CD4-positive, CD25-positive, alpha-beta regulatory T cell (primary cell): ENCODE data around the gene HAPSTR1. TPM values are rescaled to one million over a fixed set of nuclear protein-coding genes. Genes with fewer than 3 reads are reported as not detected.

ENCODE experiments used
- ATAC-seq, 2 donors: fragments of 150-1000 bp; cut with Tn5 transposase; one replicate each; pipeline ENCODE4 v1.10.0; 2021; ENCODE audit warnings: low read depth in 2 of 2, moderate number of reproducible peaks in 2 of 2, moderate library complexity in 1 of 2
- DNase-seq, 3 donors: peaks; one replicate each; pipeline versions ENCODE4 v3.0.0 to v3.0.0-alpha.2; 2012 to 2022; ENCODE audit warnings: mixed read lengths in 1 of 3
- H3K27ac ChIP-seq: one replicate; pipeline ENCODE4 v1.7.0; 2013; ENCODE audit warnings: mild to moderate bottlenecking, low read length; ENCODE audit not compliant: insufficient read depth, poor library complexity, severe bottlenecking
- H3K27me3 ChIP-seq: one replicate; pipeline ENCODE4 v1.7.0; 2013; ENCODE audit warnings: low read length; ENCODE audit not compliant: control insufficient read depth, insufficient read depth
- H3K36me3 ChIP-seq: one replicate; pipeline ENCODE4 v1.7.0; 2013; ENCODE audit warnings: mild to moderate bottlenecking, low read length, moderate library complexity; ENCODE audit not compliant: control insufficient read depth, insufficient read depth
- H3K4me1 ChIP-seq: 2 replicates; pipeline ENCODE4 v1.7.0; 2013; ENCODE audit warnings: mild to moderate bottlenecking, low read length; ENCODE audit not compliant: insufficient read depth, control insufficient read depth, poor library complexity, severe bottlenecking
- H3K4me3 ChIP-seq: one replicate; pipeline ENCODE4 v1.7.0; 2013; ENCODE audit warnings: low read depth, mild to moderate bottlenecking, low read length, moderate library complexity
- H3K9me3 ChIP-seq, 2 experiments: 1 replicate in 1 of 2; 2 replicates in 1 of 2; pipeline ENCODE4 v1.7.0; 2013; ENCODE audit warnings: low read length in 2 of 2, mild to moderate bottlenecking in 1 of 2, moderate library complexity in 1 of 2; ENCODE audit not compliant: control insufficient read depth in 2 of 2
- H3K27ac Mint-ChIP-seq, 3 donors: one replicate each; pipeline ENCODE4 v1.8.0; 2020 to 2022; ENCODE audit warnings: mild to moderate bottlenecking in 3 of 3, mixed read lengths in 3 of 3, moderate library complexity in 2 of 3
- H3K27me3 Mint-ChIP-seq: one replicate; pipeline ENCODE4 v1.8.0; 2022; ENCODE audit warnings: mild to moderate bottlenecking, mixed read lengths
- H3K36me3 Mint-ChIP-seq: one replicate; pipeline ENCODE4 v1.8.0; 2020; ENCODE audit warnings: mixed read lengths
- H3K4me1 Mint-ChIP-seq, 4 donors: one replicate each; pipeline ENCODE4 v1.8.0; 2020 to 2022; ENCODE audit warnings: mixed read lengths in 4 of 4, mild to moderate bottlenecking in 1 of 4
- H3K4me3 Mint-ChIP-seq, 4 donors: one replicate each; pipeline ENCODE4 v1.8.0; 2020 to 2022; ENCODE audit warnings: mild to moderate bottlenecking in 4 of 4, mixed read lengths in 4 of 4, moderate library complexity in 3 of 4
- H3K9me3 Mint-ChIP-seq, 7 donors: one replicate each; pipeline ENCODE4 v1.8.0; 2020 to 2022; ENCODE audit warnings: mixed read lengths in 7 of 7, mild to moderate bottlenecking in 3 of 7, moderate library complexity in 2 of 7
- polyA plus RNA-seq, 4 donors: library from polyadenylated mRNA; unstranded; fragments of 300-500 nt; fragmentation: Illumina TruSeq; gene quantifications; one replicate each; pipeline ENCODE4 v1.2.3, GENCODE V29; 2021
- total RNA-seq: library from RNA; stranded (reverse); gene quantifications from one replicate; pipeline ENCODE4 v1.2.3, GENCODE V29; 2022

Gene HAPSTR1
- total and polyA plus RNA-seq, 5 donors from 2014 or later = 11.7 to 125 (median 14.1) TPM

- no peak overlapping the region for H3K27ac Mint-ChIP-seq
- peaks cover 36 to 76% (median 62%) of the 10 kb centered on the region in 4 donors for H3K4me1 Mint-ChIP-seq
- Histone ChIP-seq H3K9me3 (no peaks in the 10 kb centered on the region), H3K4me1 (peaks cover 24% of the 10 kb centered on the region), H3K27ac (no peak overlapping the region), H3K4me3 (no peak overlapping the region), H3K36me3 (peaks cover 67% of the 10 kb centered on the region), H3K27me3 (no peaks in the 10 kb centered on the region)
- peaks cover 0 to 1% (median 0%) of the 10 kb centered on the region in 7 donors for H3K9me3 Mint-ChIP-seq
- DNase-seq = no peak
- H3K4me3 Mint-ChIP-seq = no peak overlapping the region
- peaks cover 31% of the 10 kb centered on the region for H3K36me3 Mint-ChIP-seq
- no peaks in the 10 kb centered on the region for H3K27me3 Mint-ChIP-seq
- ATAC-seq = no peak
Measured at GRCh38 chr16:9118170-9118569, 26.7 kb downstream of the HAPSTR1 start.

DNA sequence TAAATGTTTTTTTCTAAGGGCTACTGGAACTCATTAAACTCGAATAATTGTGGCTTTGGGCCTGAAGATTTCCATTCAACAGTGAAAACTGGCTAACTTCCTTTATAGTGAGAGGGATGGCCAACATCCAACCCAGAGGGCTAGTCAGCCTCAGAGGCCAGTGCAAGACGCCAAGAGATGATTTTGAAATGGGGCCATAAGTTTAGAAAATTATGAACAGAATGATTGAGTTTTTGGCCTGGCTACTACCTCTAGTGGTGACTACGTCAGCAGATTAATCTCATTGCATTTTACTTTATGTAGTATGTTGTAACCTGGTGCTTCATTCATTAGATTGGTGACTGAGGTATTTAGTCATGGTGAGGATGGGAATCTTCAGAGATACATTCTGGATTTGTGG is 28.4 kb downstream of the HAPSTR1 start:
- DNase-seq = no peak
- Mint-ChIP-seq H3K4me1 (peaks cover 20 to 75% (median 48%) of the 10 kb centered on the region in 4 donors), H3K9me3 (peaks cover 0 to 1% (median 0%) of the 10 kb centered on the region in 7 donors), H3K36me3 (peaks cover 23% of the 10 kb centered on the region), H3K4me3 (no peak overlapping the region), H3K27ac (no peak overlapping the region), H3K27me3 (no peaks in the 10 kb centered on the region)
- Histone ChIP-seq H3K4me3 (no peak overlapping the region), H3K36me3 (peaks cover 68% of the 10 kb centered on the region), H3K4me1 (peaks cover 11% of the 10 kb centered on the region), H3K9me3 (no peaks in the 10 kb centered on the region), H3K27me3 (no peaks in the 10 kb centered on the region), H3K27ac (no peak overlapping the region)
- no peak for ATAC-seq

GRCh38 chr16:9122342-9122741 is 30.9 kb downstream of the HAPSTR1 start:
- Histone ChIP-seq H3K4me1 (peaks cover 12% of the 10 kb centered on the region), H3K27me3 (no peaks in the 10 kb centered on the region), H3K9me3 (no peaks in the 10 kb centered on the region), H3K4me3 (no peak overlapping the region), H3K36me3 (peaks cover 50% of the 10 kb centered on the region), H3K27ac (no peak overlapping the region)
- ATAC-seq = no peak
- Mint-ChIP-seq H3K36me3 (peaks cover 12% of the 10 kb centered on the region), H3K4me3 (peak overlapping the region in 2 of 4 donors; percentile 12 to 33), H3K27me3 (no peaks in the 10 kb centered on the region), H3K4me1 (peaks cover 5 to 74% (median 41%) of the 10 kb centered on the region in 4 donors), H3K27ac (peak overlapping the region in 2 of 3 donors; percentile 54 to 79), H3K9me3 (no peaks in the 10 kb centered on the region)
- no peak for DNase-seq

DNA sequence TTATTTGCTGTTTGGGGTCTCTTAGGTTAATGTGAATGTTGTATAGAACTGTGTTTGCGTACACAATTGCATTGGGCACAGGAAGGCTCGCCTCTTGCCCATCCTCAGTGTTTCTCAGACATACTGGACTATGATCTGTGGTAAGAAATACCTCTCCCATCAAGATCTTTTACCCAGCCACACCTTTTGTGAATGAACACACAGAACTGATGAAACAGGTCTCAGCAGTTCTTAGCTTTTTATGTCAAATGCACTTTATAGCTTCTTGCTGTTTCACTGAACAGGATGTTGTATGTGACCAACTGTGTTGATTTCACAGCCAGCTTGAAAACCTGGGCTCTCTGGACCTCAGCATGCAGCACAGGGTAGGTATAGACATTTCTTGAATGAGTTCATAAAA is 31.5 kb downstream of the HAPSTR1 start:
- no peaks in the 10 kb centered on the region for H3K27me3 Mint-ChIP-seq
- no peak overlapping the region for H3K4me3 ChIP-seq
- peaks cover 18% of the 10 kb centered on the region for H3K4me1 ChIP-seq
- H3K9me3 ChIP-seq = no peaks in the 10 kb centered on the region
- peak overlapping the region; percentile 51 to 79 (median 54) for H3K27ac Mint-ChIP-seq
- ATAC-seq (no peak), DNase-seq (no peak)
- H3K9me3 Mint-ChIP-seq = no peaks in the 10 kb centered on the region
- no peaks in the 10 kb centered on the region for H3K27me3 ChIP-seq
- H3K36me3 Mint-ChIP-seq = peaks cover 12% of the 10 kb centered on the region
- H3K27ac ChIP-seq = no peak overlapping the region
- peaks cover 0 to 74% (median 39%) of the 10 kb centered on the region in 4 donors for H3K4me1 Mint-ChIP-seq
- H3K4me3 Mint-ChIP-seq = peak overlapping the region in 1 of 4 donors; percentile 12
- H3K36me3 ChIP-seq = peaks cover 44% of the 10 kb centered on the region

DNA sequence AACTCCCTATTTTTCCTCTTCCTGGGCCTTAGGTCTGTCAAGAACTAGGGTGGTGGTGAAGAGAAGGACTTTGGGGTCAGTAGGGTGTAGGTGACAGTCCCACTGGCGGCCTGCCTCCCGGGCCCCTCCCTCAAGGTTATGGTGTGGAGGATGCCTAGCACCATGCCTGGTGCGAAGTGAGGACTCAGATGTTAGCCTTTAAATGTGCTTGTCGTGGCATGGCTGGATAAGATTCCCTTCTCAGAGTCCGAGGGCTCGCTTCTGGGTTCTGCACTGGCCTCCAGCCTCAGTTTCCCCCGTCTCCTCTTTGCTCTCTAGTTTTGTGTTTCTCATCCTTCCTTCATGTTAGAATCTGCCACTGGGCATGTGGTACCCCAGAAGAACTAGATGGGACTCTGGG is 32.0 kb downstream of the HAPSTR1 start:
- Mint-ChIP-seq H3K36me3 (peaks cover 12% of the 10 kb centered on the region), H3K27me3 (no peaks in the 10 kb centered on the region), H3K4me3 (peak overlapping the region in 1 of 4 donors; percentile 43), H3K9me3 (no peaks in the 10 kb centered on the region), H3K27ac (peak overlapping the region in 1 of 3 donors; percentile 54), H3K4me1 (peaks cover 0 to 75% (median 40%) of the 10 kb centered on the region in 4 donors)
- peaks cover 18% of the 10 kb centered on the region for H3K4me1 ChIP-seq
- DNase-seq = no peak
- no peaks in the 10 kb centered on the region for H3K9me3 ChIP-seq
- no peaks in the 10 kb centered on the region for H3K27me3 ChIP-seq
- ATAC-seq = no peak
- peaks cover 40% of the 10 kb centered on the region for H3K36me3 ChIP-seq
- H3K4me3 ChIP-seq = no peak overlapping the region
- H3K27ac ChIP-seq = peak overlapping the region; percentile 9

GRCh38 chr16:9123871-9124270 is 32.4 kb downstream of the HAPSTR1 start:
- peak in 1 of 2 donors; percentile 36 for ATAC-seq
- peaks cover 9% of the 10 kb centered on the region for H3K36me3 Mint-ChIP-seq

DNA sequence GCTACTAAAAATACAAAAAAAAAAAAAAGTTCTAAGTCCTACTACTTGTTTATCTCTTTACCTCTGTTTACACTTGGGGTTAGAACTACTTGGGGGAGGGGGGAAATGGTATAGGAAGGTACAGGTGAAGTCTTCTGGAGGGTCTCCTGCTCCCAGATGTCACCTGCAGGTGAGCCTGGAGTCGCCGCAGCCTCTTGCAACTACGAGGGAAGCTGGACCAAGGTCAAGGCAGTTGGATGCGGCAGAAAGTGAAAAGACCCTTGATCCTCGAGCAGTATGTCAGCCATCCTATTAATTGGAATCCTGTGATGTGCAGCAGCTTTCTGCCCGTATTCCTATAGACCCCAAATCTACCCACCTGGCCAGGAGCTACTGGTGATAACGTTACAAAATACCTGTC is 33.0 kb downstream of the HAPSTR1 start:
- peaks cover 0 to 73% (median 39%) of the 10 kb centered on the region in 4 donors for H3K4me1 Mint-ChIP-seq
- Histone ChIP-seq H3K4me1 (peaks cover 18% of the 10 kb centered on the region), H3K27me3 (no peaks in the 10 kb centered on the region)

More at GRCh38 chr16:9123871-9124270, 32.4 kb downstream of the HAPSTR1 start:
- no peaks in the 10 kb centered on the region for H3K9me3 Mint-ChIP-seq
- DNase-seq = no peak
- Histone ChIP-seq H3K27ac (no peak overlapping the region), H3K36me3 (peaks cover 36% of the 10 kb centered on the region), H3K4me3 (no peak overlapping the region), H3K27me3 (no peaks in the 10 kb centered on the region), H3K4me1 (peaks cover 18% of the 10 kb centered on the region), H3K9me3 (no peaks in the 10 kb centered on the region)
- no peak overlapping the region for H3K27ac Mint-ChIP-seq
- peaks cover 0 to 75% (median 40%) of the 10 kb centered on the region in 4 donors for H3K4me1 Mint-ChIP-seq
- no peak overlapping the region for H3K4me3 Mint-ChIP-seq
- H3K27me3 Mint-ChIP-seq = no peaks in the 10 kb centered on the region

GRCh38 chr16:9124908-9125584 is 33.6 kb downstream of the HAPSTR1 start:
- H3K4me3 Mint-ChIP-seq = no peak overlapping the region
- no peaks in the 10 kb centered on the region for H3K9me3 Mint-ChIP-seq
- peaks cover 0 to 67% (median 36%) of the 10 kb centered on the region in 4 donors for H3K4me1 Mint-ChIP-seq
- Histone ChIP-seq H3K27ac (no peak overlapping the region), H3K4me1 (peaks cover 18% of the 10 kb centered on the region), H3K27me3 (no peaks in the 10 kb centered on the region), H3K4me3 (no peak overlapping the region), H3K9me3 (no peaks in the 10 kb centered on the region), H3K36me3 (peaks cover 26% of the 10 kb centered on the region)
- H3K36me3 Mint-ChIP-seq = peaks cover 6% of the 10 kb centered on the region
- no peak for DNase-seq
- no peaks in the 10 kb centered on the region for H3K27me3 Mint-ChIP-seq
- no peak for ATAC-seq
- peak overlapping the region; percentile 65 to 79 (median 65) for H3K27ac Mint-ChIP-seq

More for the DNA sequence above, 33.0 kb downstream of the HAPSTR1 start:
- Mint-ChIP-seq H3K9me3 (no peaks in the 10 kb centered on the region), H3K36me3 (peaks cover 6% of the 10 kb centered on the region), H3K27me3 (no peaks in the 10 kb centered on the region), H3K27ac (peak overlapping the region in 1 of 3 donors; percentile 65), H3K4me3 (no peak overlapping the region)
- Histone ChIP-seq H3K36me3 (peaks cover 30% of the 10 kb centered on the region), H3K4me3 (no peak overlapping the region), H3K27ac (no peak overlapping the region), H3K9me3 (no peaks in the 10 kb centered on the region)
- ATAC-seq (no peak), DNase-seq (no peak)
